T-helper 9 cell (primary cell): ENCODE measurements around the gene DPYD.
"Not testable (repeated sequence)": the region's sequence is repeated elsewhere in the genome, so short reads cannot be mapped to it uniquely, and the experiment has no call there.

Experiments used
- DNase-seq: peaks from one replicate; pipeline ENCODE4 v3.0.0-alpha.2; 2020

Gene DPYD

GRCh38 chr1:97412737-97413136 lies 508.1 kb downstream of the DPYD start:
- DNase-seq = no peak

- DNase-seq = no peak
These were observed 508.7 kb downstream of the DPYD start for GRCh38 chr1:97412166-97412565.

- no peak for DNase-seq
These were observed 524.4 kb downstream of the DPYD start for GRCh38 chr1:97396463-97396862.

- no peak for DNase-seq
These were observed 528.1 kb downstream of the DPYD start for GRCh38 chr1:97392701-97393100.

- DNase-seq = no peak
These were observed 535.1 kb downstream of the DPYD start for GRCh38 chr1:97385536-97386277.

GRCh38 chr1:97384294-97384968 lies 536.4 kb downstream of the DPYD start:
- DNase-seq = no peak

GRCh38 chr1:97383797-97384196 lies 537.0 kb downstream of the DPYD start:
- no peak for DNase-seq

GRCh38 chr1:97382206-97382605 lies 538.6 kb downstream of the DPYD start:
- no peak for DNase-seq

- no peak for DNase-seq
These were observed 541.3 kb downstream of the DPYD start for GRCh38 chr1:97379387-97380075.

- no peak for DNase-seq
These were observed 542.2 kb downstream of the DPYD start for GRCh38 chr1:97378596-97378995.

GRCh38 chr1:97377432-97378034 lies 543.3 kb downstream of the DPYD start:
- no peak for DNase-seq

- no peak for DNase-seq
These were observed 547.8 kb downstream of the DPYD start for GRCh38 chr1:97373000-97373399.

- DNase-seq = no peak
These were observed 548.3 kb downstream of the DPYD start for GRCh38 chr1:97372531-97372930.

GRCh38 chr1:97368296-97368695 lies 552.5 kb downstream of the DPYD start:
- DNase-seq = no peak

- DNase-seq = no peak
These were observed 553.9 kb downstream of the DPYD start for GRCh38 chr1:97366984-97367383.

- no peak for DNase-seq
These were observed 555.8 kb downstream of the DPYD start for GRCh38 chr1:97365026-97365425.

GRCh38 chr1:97364086-97364485 lies 556.7 kb downstream of the DPYD start:
- no peak for DNase-seq

- no peak for DNase-seq
These were observed 564.5 kb downstream of the DPYD start for GRCh38 chr1:97356309-97356708.

- no peak for DNase-seq
These were observed 567.9 kb downstream of the DPYD start for GRCh38 chr1:97352936-97353382.

- no peak for DNase-seq
These were observed 569.0 kb downstream of the DPYD start for GRCh38 chr1:97351846-97352245.

- no peak for DNase-seq
These were observed 570.2 kb downstream of the DPYD start for GRCh38 chr1:97350662-97351061.

- DNase-seq = no peak
These were observed 570.6 kb downstream of the DPYD start for GRCh38 chr1:97350241-97350640.

- not testable (repeated sequence) for DNase-seq
These were observed 571.0 kb downstream of the DPYD start for GRCh38 chr1:97349794-97350193.
